Upper lobe of right lung (tissue), 1 donor: ENCODE results near the gene MARCHF3. TPM values are rescaled to one million over a fixed set of nuclear protein-coding genes. Genes with fewer than 3 reads are reported as not detected.

Source experiments
- ATAC-seq: fragments of 200-7000 bp; cut with Tn5 transposase; one replicate; pipeline ENCODE4 v1.9.1; 2020; ENCODE audit warnings: mild to moderate bottlenecking, moderate library complexity
- DNase-seq: peaks from one replicate; pipeline ENCODE4 v3.0.0-alpha.2; 2020
- H3K27ac ChIP-seq: fragments of 200-600 bp; one replicate; pipeline ENCODE4 v1.8.0; 2022
- H3K27me3 ChIP-seq: fragments of 200-600 bp; one replicate; pipeline ENCODE4 v1.8.0; 2022; ENCODE audit warnings: mild to moderate bottlenecking
- H3K36me3 ChIP-seq: fragments of 200-600 bp; one replicate; pipeline ENCODE4 v1.8.0; 2022
- H3K4me1 ChIP-seq: fragments of 200-600 bp; one replicate; pipeline ENCODE4 v1.8.0; 2022
- H3K4me3 ChIP-seq: fragments of 200-600 bp; one replicate; pipeline ENCODE4 v1.8.0; 2022; ENCODE audit warnings: mild to moderate bottlenecking
- H3K9me3 ChIP-seq: fragments of 200-600 bp; one replicate; pipeline ENCODE4 v1.8.0; 2022
- intact Hi-C: fragments of 100-400 bp; cut with DNase I; formaldehyde crosslinking; loops from one replicate; pipeline ENCODE4 v1.11.0; 2022
- total RNA-seq: library from RNA; stranded (reverse); fragmentation: NEBNext Ultra II Directional; extraction: Animal tissue kit (Norgen Biotek cat#: 25700); gene quantifications from one replicate; pipeline ENCODE4 v1.2.1, GENCODE V29; 2021
- TF ChIP-seq, protein P1 (sequence below): fragments of 200-600 bp; IDR thresholded peaks from one replicate; pipeline ENCODE4 v1.8.0; 2022; ENCODE audit warnings: antibody characterized with exemption
- donor health status: DM: no; HTN: yes; CAD: no; lungs with severe emphysema.

Gene MARCHF3
- total RNA-seq, 1 donor from 2014 or later, result 11.1 TPM

DNA sequence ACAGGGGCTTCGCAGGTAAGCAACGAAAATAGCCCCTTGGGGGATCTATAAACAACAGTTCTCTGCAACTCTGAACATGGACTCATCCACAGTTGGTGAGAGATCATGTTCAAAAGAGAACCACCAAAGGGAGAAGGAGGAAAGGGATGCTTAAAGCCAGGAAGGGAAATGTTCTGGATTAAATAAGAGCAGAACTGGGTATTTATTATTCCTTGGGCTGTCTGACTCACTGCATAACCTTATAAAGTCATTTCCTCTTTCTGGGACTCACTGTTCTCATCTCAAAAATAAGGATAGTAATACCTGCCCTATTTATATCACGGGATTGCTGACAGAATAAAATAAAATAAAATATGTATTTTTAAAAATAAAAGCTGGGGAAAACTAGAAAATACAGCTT lies 11.2 kb upstream of the MARCHF3 start:
- Histone ChIP-seq H3K36me3 (no peaks in the 10 kb centered on the region), H3K27me3 (no peaks in the 10 kb centered on the region), H3K9me3 (no peaks in the 10 kb centered on the region), H3K4me1 (no peaks in the 10 kb centered on the region), H3K27ac (no peak overlapping the region), H3K4me3 (no peak overlapping the region)
- DNase-seq, result no peak
- intact Hi-C loops, result no loop called here
- TF ChIP-seq, protein P1, sequence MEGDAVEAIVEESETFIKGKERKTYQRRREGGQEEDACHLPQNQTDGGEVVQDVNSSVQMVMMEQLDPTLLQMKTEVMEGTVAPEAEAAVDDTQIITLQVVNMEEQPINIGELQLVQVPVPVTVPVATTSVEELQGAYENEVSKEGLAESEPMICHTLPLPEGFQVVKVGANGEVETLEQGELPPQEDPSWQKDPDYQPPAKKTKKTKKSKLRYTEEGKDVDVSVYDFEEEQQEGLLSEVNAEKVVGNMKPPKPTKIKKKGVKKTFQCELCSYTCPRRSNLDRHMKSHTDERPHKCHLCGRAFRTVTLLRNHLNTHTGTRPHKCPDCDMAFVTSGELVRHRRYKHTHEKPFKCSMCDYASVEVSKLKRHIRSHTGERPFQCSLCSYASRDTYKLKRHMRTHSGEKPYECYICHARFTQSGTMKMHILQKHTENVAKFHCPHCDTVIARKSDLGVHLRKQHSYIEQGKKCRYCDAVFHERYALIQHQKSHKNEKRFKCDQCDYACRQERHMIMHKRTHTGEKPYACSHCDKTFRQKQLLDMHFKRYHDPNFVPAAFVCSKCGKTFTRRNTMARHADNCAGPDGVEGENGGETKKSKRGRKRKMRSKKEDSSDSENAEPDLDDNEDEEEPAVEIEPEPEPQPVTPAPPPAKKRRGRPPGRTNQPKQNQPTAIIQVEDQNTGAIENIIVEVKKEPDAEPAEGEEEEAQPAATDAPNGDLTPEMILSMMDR, result no peak
- no peak for ATAC-seq

GRCh38 chr5:127040796-127041520 lies 10.6 kb upstream of the MARCHF3 start:
- DNase-seq, result no peak
- no peaks in the 10 kb centered on the region for H3K27me3 ChIP-seq
- no peaks in the 10 kb centered on the region for H3K4me1 ChIP-seq
- TF ChIP-seq, protein P1, result no peak
- peak; percentile 57 for ATAC-seq
- intact Hi-C loops, result no loop called here
- no peak overlapping the region for H3K27ac ChIP-seq
- H3K36me3 ChIP-seq, result no peaks in the 10 kb centered on the region
- no peak overlapping the region for H3K4me3 ChIP-seq
- no peaks in the 10 kb centered on the region for H3K9me3 ChIP-seq

DNA sequence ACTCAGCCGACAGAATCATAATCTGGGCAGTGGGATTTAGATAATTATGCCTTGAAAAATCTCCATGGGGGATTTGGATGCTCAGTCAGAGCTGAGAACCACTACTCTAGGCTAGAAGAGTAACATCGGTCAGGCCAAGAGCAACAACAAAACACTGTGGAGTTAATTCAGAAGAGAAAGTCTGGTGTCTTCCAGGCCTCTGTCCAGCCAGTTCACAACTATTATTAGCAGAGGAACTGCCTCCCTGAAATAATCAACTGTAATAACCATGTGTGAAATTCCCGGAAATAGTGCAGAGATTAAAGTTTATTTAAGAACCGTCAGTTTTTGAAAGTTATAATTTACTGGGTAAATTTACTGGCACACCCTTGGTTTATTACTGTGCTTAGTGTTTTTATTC lies 8.2 kb upstream of the MARCHF3 start:
- Histone ChIP-seq H3K27me3 (no peaks in the 10 kb centered on the region), H3K36me3 (no peaks in the 10 kb centered on the region), H3K9me3 (no peaks in the 10 kb centered on the region), H3K4me1 (no peaks in the 10 kb centered on the region), H3K4me3 (no peak overlapping the region), H3K27ac (no peak overlapping the region)
- ATAC-seq (no peak), DNase-seq (no peak)
- intact Hi-C loops, result no loop called here
- TF ChIP-seq, protein P1, result no peak

DNA sequence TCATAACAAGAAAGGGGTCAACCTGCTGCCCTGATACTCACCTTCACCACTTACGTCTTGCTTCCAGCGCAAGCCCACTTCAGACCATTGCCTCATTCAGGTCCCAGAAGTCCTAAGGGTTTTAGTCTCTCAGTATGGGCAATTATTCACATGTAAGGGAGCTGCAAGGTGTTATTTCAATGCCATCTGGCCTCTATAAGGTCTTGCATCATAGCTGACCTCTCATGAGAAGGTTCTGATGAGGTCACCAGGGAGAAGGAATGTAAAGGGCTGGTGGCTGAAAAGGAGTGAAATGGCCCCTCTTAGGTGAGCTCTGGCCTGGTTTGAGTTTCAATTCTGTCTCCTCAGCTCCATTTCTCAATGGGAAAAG lies 1.5 kb upstream of the MARCHF3 start:
- Histone ChIP-seq H3K36me3 (no peaks in the 10 kb centered on the region), H3K4me3 (no peak overlapping the region), H3K27ac (no peak overlapping the region), H3K4me1 (no peaks in the 10 kb centered on the region), H3K27me3 (no peaks in the 10 kb centered on the region), H3K9me3 (no peaks in the 10 kb centered on the region)
- intact Hi-C loops, result no loop called here
- TF ChIP-seq, protein P1, result no peak
- ATAC-seq, result no peak
- no peak for DNase-seq

DNA sequence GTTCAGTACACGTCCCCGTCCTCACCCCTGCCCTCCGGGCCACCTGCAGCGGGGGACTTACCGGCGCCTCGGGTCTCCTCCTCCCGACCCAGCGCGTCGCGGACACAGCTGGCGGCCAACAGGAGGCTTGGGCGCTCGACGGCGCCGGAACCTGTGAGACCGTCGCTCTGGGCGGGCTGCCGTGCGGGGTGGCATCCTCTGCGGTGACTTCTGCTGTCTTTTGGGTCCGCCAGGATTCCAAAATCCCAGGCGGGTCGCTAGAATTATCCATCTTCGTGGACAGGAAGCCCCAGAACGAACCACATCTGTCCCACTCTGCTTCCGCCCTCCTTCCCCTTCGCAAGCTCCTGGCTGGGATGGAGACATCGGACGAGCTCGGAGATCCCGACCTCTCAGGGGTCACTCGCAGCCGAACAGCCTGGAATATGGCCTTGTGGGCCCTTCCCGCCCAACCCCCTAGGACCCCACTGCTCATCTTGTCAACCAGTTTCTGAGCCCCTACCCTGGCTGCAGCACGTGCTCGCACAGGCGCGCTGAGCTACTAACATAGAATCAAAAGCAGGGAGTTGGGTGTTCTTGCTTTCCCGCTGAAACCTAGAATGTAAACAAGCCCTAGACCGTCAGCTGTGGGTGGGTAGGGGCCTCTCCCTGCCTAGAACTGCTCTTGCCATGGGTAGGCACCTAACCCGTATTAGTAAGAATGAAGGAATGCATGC lies 947 bp upstream of the MARCHF3 start:
- TF ChIP-seq, protein P1, result no peak
- Histone ChIP-seq H3K9me3 (no peaks in the 10 kb centered on the region), H3K36me3 (no peaks in the 10 kb centered on the region), H3K27me3 (no peaks in the 10 kb centered on the region), H3K27ac (peak overlapping the region; percentile 87), H3K4me3 (peak overlapping the region; percentile 92), H3K4me1 (no peaks in the 10 kb centered on the region)
- ATAC-seq (peak; percentile 2), DNase-seq (peak; percentile 72)
- intact Hi-C loops, result no loop called here
